Esophagus squamous epithelium (tissue), 5 donors: ENCODE data around the gene PTPRM. TPM values are rescaled to one million over a fixed set of nuclear protein-coding genes. Genes with fewer than 3 reads are reported as not detected.
A peak's percentile ranks its signal among the peaks of the same experiment; 100 is the strongest.

Source experiments
- DNase-seq: peaks from one replicate; lab custom pipeline; 2025; lab: John Stamatoyannopoulos, UW
- H3K27ac ChIP-seq, 4 donors: fragments of 200-600 bp; sonication (generic); one replicate each; pipeline ENCODE4 v1.5.1; 2016 to 2019; ENCODE audit warnings: mild to moderate bottlenecking in 1 of 4
- H3K27me3 ChIP-seq, 4 donors: fragments of 200-600 bp; sonication (generic); 1 replicate in 3 of 4; 2 replicates in 1 of 4; pipeline versions ENCODE4 v1.5.1 to v1.6.0; 2017 to 2021; ENCODE audit warnings: antibody characterized with exemption in 1 of 4
- H3K36me3 ChIP-seq, 3 donors: fragments of 200-600 bp; sonication (generic); one replicate each; pipeline ENCODE4 v1.5.1; 2016 to 2019
- H3K4me1 ChIP-seq, 3 donors: fragments of 200-600 bp; sonication (generic); one replicate each; pipeline ENCODE4 v1.5.1; 2017 to 2019
- H3K4me3 ChIP-seq, 4 donors: fragments of 200-600 bp; sonication (generic); 1 replicate in 3 of 4; 2 replicates in 1 of 4; pipeline ENCODE4 v1.5.1; 2016 to 2019; ENCODE audit warnings: mild to moderate bottlenecking in 2 of 4, moderate library complexity in 1 of 4
- H3K9me3 ChIP-seq, 3 donors: fragments of 200-600 bp; sonication (generic); one replicate each; pipeline ENCODE4 v1.5.1; 2016 to 2019
- CTCF ChIP-seq, 6 experiments: fragments of 450-650 bp in 4 of 6; fragments of 200-600 bp in 2 of 6; sonication (generic) in 2 of 6; IDR thresholded peaks; one replicate each; pipeline ENCODE4 v1.5.1; 2016 to 2019; ENCODE audit warnings: antibody characterized with exemption in 6 of 6, mild to moderate bottlenecking in 4 of 6, moderate library complexity in 4 of 6
- POLR2A ChIP-seq, 4 donors: fragments of 450-650 bp; IDR thresholded peaks; one replicate each; pipeline ENCODE4 v1.6.1; 2017; ENCODE audit warnings: antibody characterized with exemption in 4 of 4, mild to moderate bottlenecking in 4 of 4, moderate library complexity in 3 of 4
- WGBS, 2 donors: methylation state at CpG; one replicate each; pipeline ENCODE4 v1.1.5; 2018; 5-methylcytosine and 5-hydroxymethylcytosine counted together
- intact Hi-C: fragments of 100-400 bp; cut with DNase I; formaldehyde crosslinking; loops from one replicate; pipeline ENCODE4 v1.15.0; 2022
- total RNA-seq, 4 donors: library from RNA; depleted of rRNA; stranded (reverse); fragments of >200 nt; gene quantifications; one replicate each; pipeline ENCODE4 v1.1.0, GENCODE V29; 2016
- donor health status: DM: yes; HTN: yes; CAD: no.

The PTPRM gene
- total RNA-seq, 4 donors from 2014 or later = 6.5 to 38.7 (median 11.1) TPM

- peaks cover 0 to 53% (median 0%) of the 10 kb centered on the region in 3 donors for H3K36me3 ChIP-seq
- H3K4me1 ChIP-seq = no peaks in the 10 kb centered on the region
- no peak for DNase-seq
- H3K27ac ChIP-seq = no peak overlapping the region
- TF ChIP-seq CTCF (IDR thresholded peaks at IDR 0.05) = no peak
- TF ChIP-seq POLR2A (IDR thresholded peaks at IDR 0.05) = no peak
- no peaks in the 10 kb centered on the region for H3K9me3 ChIP-seq
- intact Hi-C loops = no loop called here
- WGBS, 2 donors = 85 to 88% methylated on average over 4 of the region's 4 CpGs
- no peaks in the 10 kb centered on the region for H3K27me3 ChIP-seq
- no peak overlapping the region for H3K4me3 ChIP-seq
Observed at GRCh38 chr18:8385400-8385799, 818.3 kb downstream of the PTPRM start.

- 70 to 82% methylated on average over 6 to 9 of the region's 13 CpGs for WGBS, 2 donors
- H3K4me1 ChIP-seq = no peaks in the 10 kb centered on the region
- DNase-seq = no peak
- H3K27ac ChIP-seq = no peak overlapping the region
- no peak for TF ChIP-seq CTCF (IDR thresholded peaks at IDR 0.05)
- no peak for TF ChIP-seq POLR2A (IDR thresholded peaks at IDR 0.05)
- no peaks in the 10 kb centered on the region for H3K27me3 ChIP-seq
- H3K9me3 ChIP-seq = no peaks in the 10 kb centered on the region
- intact Hi-C loops = no loop called here
- peaks cover 0 to 50% (median 0%) of the 10 kb centered on the region in 3 donors for H3K36me3 ChIP-seq
- H3K4me3 ChIP-seq = no peak overlapping the region
Observed at GRCh38 chr18:8386669-8387380, 819.7 kb downstream of the PTPRM start.

GRCh38 chr18:8389391-8390340, 822.5 kb downstream of the PTPRM start:
- Histone ChIP-seq H3K27me3 (no peaks in the 10 kb centered on the region), H3K4me3 (no peak overlapping the region), H3K36me3 (peaks cover 0 to 49% (median 0%) of the 10 kb centered on the region in 3 donors), H3K27ac (no peak overlapping the region), H3K4me1 (no peaks in the 10 kb centered on the region), H3K9me3 (no peaks in the 10 kb centered on the region)
- TF ChIP-seq POLR2A (IDR thresholded peaks at IDR 0.05) (no peak), CTCF (IDR thresholded peaks at IDR 0.05) (peak in 5 of 6 experiments; percentile 56 to 75 (median 72))
- no peak for DNase-seq
- intact Hi-C loops = loop anchor here (5.0 kb wide), 1 partner anchor 1117 kb away; no protein-coding TSS in a partner anchor
- WGBS, 2 donors = 62 to 63% methylated on average over 14 of the region's 14 CpGs

GRCh38 chr18:8391068-8391467, 824.0 kb downstream of the PTPRM start:
- H3K27me3 ChIP-seq = no peaks in the 10 kb centered on the region
- no peak overlapping the region for H3K27ac ChIP-seq
- 71 to 73% methylated on average over 2 of the region's 2 CpGs for WGBS, 2 donors
- DNase-seq = no peak
- H3K9me3 ChIP-seq = no peaks in the 10 kb centered on the region
- TF ChIP-seq POLR2A (IDR thresholded peaks at IDR 0.05) (no peak), CTCF (IDR thresholded peaks at IDR 0.05) (no peak)
- H3K4me1 ChIP-seq = no peaks in the 10 kb centered on the region
- H3K4me3 ChIP-seq = no peak overlapping the region
- intact Hi-C loops = loop anchor here (5.0 kb wide), 1 partner anchor 1119 kb away; no protein-coding TSS in a partner anchor
- H3K36me3 ChIP-seq = peaks cover 0 to 51% (median 3%) of the 10 kb centered on the region in 3 donors
